GM23338 (cell line): ENCODE data around the gene MEGF10.

ENCODE experiments used
- POLR2AphosphoS5 ChIP-seq: IDR thresholded peaks from 2 replicates; pipeline ENCODE4 v1.6.1; 2016; ENCODE audit warnings: antibody characterized with exemption, low read depth
- TF ChIP-seq, protein P1 (sequence below), 2 experiments: fragments of 200-600 bp in 1 of 2; sonication (generic) in 1 of 2; conservative IDR thresholded peaks; 2 replicates each; pipeline versions ENCODE4 v1.5.1 to v1.6.1; 2016 to 2017; ENCODE audit warnings: antibody characterized with exemption in 2 of 2, low read depth in 2 of 2, mild to moderate bottlenecking in 2 of 2, moderate library complexity in 1 of 2
- TF ChIP-seq, protein P2 (sequence below): IDR thresholded peaks from one replicate; pipeline ENCODE4 v1.6.1; 2018; ENCODE audit warnings: antibody characterized with exemption; ENCODE audit not compliant: unreplicated experiment

DNA sequence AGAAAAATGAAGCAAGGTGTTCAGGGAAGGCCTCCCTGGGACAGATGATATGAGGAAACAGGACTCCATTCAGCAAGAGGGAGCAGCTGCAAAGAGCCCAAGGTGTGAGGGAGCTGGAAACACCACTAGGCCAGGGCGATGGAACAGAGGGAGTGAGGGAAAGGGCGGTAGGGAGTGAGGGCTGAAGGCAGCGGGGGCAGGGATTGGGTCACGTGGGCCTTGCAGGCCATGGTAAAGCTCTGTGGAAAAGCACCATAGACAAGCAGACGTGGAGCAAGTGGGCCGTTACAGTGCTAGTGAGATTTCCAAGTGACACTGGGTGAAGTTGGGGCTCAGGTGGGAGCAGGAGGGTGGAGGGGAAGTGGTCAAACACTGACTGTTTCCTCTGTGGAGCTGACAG lies 216.0 kb downstream of the MEGF10 start:
- TF ChIP-seq, protein P1, sequence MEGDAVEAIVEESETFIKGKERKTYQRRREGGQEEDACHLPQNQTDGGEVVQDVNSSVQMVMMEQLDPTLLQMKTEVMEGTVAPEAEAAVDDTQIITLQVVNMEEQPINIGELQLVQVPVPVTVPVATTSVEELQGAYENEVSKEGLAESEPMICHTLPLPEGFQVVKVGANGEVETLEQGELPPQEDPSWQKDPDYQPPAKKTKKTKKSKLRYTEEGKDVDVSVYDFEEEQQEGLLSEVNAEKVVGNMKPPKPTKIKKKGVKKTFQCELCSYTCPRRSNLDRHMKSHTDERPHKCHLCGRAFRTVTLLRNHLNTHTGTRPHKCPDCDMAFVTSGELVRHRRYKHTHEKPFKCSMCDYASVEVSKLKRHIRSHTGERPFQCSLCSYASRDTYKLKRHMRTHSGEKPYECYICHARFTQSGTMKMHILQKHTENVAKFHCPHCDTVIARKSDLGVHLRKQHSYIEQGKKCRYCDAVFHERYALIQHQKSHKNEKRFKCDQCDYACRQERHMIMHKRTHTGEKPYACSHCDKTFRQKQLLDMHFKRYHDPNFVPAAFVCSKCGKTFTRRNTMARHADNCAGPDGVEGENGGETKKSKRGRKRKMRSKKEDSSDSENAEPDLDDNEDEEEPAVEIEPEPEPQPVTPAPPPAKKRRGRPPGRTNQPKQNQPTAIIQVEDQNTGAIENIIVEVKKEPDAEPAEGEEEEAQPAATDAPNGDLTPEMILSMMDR (conservative IDR thresholded peaks at IDR 0.05; ENCODE audit: low read depth in 2 of 2): no peak
- TF ChIP-seq, protein P2, sequence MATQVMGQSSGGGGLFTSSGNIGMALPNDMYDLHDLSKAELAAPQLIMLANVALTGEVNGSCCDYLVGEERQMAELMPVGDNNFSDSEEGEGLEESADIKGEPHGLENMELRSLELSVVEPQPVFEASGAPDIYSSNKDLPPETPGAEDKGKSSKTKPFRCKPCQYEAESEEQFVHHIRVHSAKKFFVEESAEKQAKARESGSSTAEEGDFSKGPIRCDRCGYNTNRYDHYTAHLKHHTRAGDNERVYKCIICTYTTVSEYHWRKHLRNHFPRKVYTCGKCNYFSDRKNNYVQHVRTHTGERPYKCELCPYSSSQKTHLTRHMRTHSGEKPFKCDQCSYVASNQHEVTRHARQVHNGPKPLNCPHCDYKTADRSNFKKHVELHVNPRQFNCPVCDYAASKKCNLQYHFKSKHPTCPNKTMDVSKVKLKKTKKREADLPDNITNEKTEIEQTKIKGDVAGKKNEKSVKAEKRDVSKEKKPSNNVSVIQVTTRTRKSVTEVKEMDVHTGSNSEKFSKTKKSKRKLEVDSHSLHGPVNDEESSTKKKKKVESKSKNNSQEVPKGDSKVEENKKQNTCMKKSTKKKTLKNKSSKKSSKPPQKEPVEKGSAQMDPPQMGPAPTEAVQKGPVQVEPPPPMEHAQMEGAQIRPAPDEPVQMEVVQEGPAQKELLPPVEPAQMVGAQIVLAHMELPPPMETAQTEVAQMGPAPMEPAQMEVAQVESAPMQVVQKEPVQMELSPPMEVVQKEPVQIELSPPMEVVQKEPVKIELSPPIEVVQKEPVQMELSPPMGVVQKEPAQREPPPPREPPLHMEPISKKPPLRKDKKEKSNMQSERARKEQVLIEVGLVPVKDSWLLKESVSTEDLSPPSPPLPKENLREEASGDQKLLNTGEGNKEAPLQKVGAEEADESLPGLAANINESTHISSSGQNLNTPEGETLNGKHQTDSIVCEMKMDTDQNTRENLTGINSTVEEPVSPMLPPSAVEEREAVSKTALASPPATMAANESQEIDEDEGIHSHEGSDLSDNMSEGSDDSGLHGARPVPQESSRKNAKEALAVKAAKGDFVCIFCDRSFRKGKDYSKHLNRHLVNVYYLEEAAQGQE: no peak
- TF ChIP-seq POLR2AphosphoS5: no peak
